HG03108 (cell line): ENCODE measurements around the gene CD8B2.
"Not testable (repeated sequence)": the region's sequence is repeated elsewhere in the genome, so short reads cannot be mapped to it uniquely, and the experiment has no call there.

ENCODE experiments used
- ATAC-seq: cut with Tn5 transposase; IDR thresholded peaks from one replicate; pipeline ENCODE4 v1.9.1; 2021; ENCODE audit warnings: moderate library complexity; ENCODE audit not compliant: unreplicated experiment

The CD8B2 gene

GRCh38 chr2:106486551-106487385 is at the start of gene CD8B2:
Gene CD8B2 (plus strand): TSS chr2:106487364. CDS start chr2:106487427, 63 bp downstream.
- ATAC-seq: not testable (repeated sequence)

GRCh38 chr2:106461882-106462281 is 25.3 kb upstream of the CD8B2 start:
- not testable (repeated sequence) for ATAC-seq

GRCh38 chr2:106467516-106467915 is 19.6 kb upstream of the CD8B2 start:
- not testable (repeated sequence) for ATAC-seq

- ATAC-seq: not testable (repeated sequence)
Observed at GRCh38 chr2:106468107-106468506, 19.1 kb upstream of the CD8B2 start, which contains the start of gene RGPD3. Gene RGPD3 (minus strand): TSS chr2:106468413. CDS start chr2:106468288, 125 bp downstream.

GRCh38 chr2:106470658-106471057 is 16.5 kb upstream of the CD8B2 start:
- not testable (repeated sequence) for ATAC-seq

- not testable (repeated sequence) for ATAC-seq
Observed at GRCh38 chr2:106477647-106478046, 9.5 kb upstream of the CD8B2 start.

GRCh38 chr2:106479563-106479962 is 7.6 kb upstream of the CD8B2 start:
- ATAC-seq: not testable (repeated sequence)

- not testable (repeated sequence) for ATAC-seq
Observed at GRCh38 chr2:106487386-106488191, 425 bp downstream of the CD8B2 start.

- not testable (repeated sequence) for ATAC-seq
Observed at GRCh38 chr2:106489701-106490100, 2.5 kb downstream of the CD8B2 start.

GRCh38 chr2:106492399-106492798 is 5.2 kb downstream of the CD8B2 start:
- not testable (repeated sequence) for ATAC-seq

- not testable (repeated sequence) for ATAC-seq
Observed at GRCh38 chr2:106492913-106493312, 5.7 kb downstream of the CD8B2 start.

- ATAC-seq: not testable (repeated sequence)
Observed at GRCh38 chr2:106498549-106498948, 11.4 kb downstream of the CD8B2 start.

GRCh38 chr2:106500350-106500749 is 13.2 kb downstream of the CD8B2 start:
- not testable (repeated sequence) for ATAC-seq

GRCh38 chr2:106502351-106502750 is 15.2 kb downstream of the CD8B2 start:
- ATAC-seq: not testable (repeated sequence)

GRCh38 chr2:106504192-106504591 is 17.0 kb downstream of the CD8B2 start:
- ATAC-seq: not testable (repeated sequence)

GRCh38 chr2:106504787-106505186 is 17.6 kb downstream of the CD8B2 start:
- ATAC-seq: not testable (repeated sequence)

GRCh38 chr2:106506002-106506687 is 19.0 kb downstream of the CD8B2 start:
- not testable (repeated sequence) for ATAC-seq

GRCh38 chr2:106508660-106509373 is 21.7 kb downstream of the CD8B2 start:
- ATAC-seq: not testable (repeated sequence)

- not testable (repeated sequence) for ATAC-seq
Observed at GRCh38 chr2:106509374-106509770, 22.2 kb downstream of the CD8B2 start.

- ATAC-seq: not testable (repeated sequence)
Observed at GRCh38 chr2:106510791-106511190, 23.6 kb downstream of the CD8B2 start.
